ENCODE measurements around the gene PTPRN2.

Gene PTPRN2

DNA sequence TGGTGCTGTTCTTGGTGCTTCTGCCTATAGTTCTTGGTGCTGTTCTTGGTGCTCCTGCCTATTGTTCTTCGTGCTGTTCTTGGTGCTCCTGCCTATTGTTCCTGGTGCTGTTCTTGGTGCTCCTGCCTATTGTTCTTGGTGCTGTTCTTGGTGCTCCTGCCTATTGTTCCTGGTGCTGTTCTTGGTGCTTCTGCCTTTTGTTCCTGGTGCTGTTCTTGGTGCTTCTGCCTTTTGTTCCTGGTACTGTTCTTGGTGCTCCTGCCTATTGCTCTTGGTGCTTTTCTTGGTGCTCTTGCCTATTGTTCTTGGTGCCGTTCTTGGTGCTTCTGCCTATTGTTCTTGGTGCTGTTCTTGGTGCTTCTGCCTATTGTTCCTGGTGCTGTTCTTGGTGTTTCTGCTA, 71.1 kb downstream of the PTPRN2 start:
- WGBS, 2 donors (ENCODE audit: extremely low coverage in 2 of 2, insufficient read length in 2 of 2, insufficient replicate concordance in 1 of 2), result no CpG with 5 or more reads among the region's 2 CpGs
- no peak overlapping the region for H3K4ac ChIP-seq (ENCODE audit: low read length)
- H3K27ac ChIP-seq (replicated peaks; ENCODE audit: low read length), result no peak overlapping the region
- H3K18ac ChIP-seq (ENCODE audit: low read length), result no peak overlapping the region
- no peak overlapping the region for H3K4me3 ChIP-seq (ENCODE audit: low read length in 2 of 2)
- H2BK15ac ChIP-seq (ENCODE audit: low read length), result no peak overlapping the region
- H4K8ac ChIP-seq (ENCODE audit: low read depth, low read length), result no peak overlapping the region
- no peak overlapping the region for H3K9ac ChIP-seq (ENCODE audit: low read depth, low read length, poor library complexity)
- no peak overlapping the region for H2BK5ac ChIP-seq (ENCODE audit: low read length)
- DNase-seq (ENCODE audit: low spot score), result no peak
- no peak overlapping the region for H2AK5ac ChIP-seq (ENCODE audit: low read depth, low read length)
- no peaks in the 10 kb centered on the region for H3K4me1 ChIP-seq (ENCODE audit: control insufficient read depth in 2 of 2, insufficient read depth in 1 of 2, low read depth in 1 of 2, low read length in 2 of 2)
- H2BK12ac ChIP-seq (ENCODE audit: low read length), result no peak overlapping the region
- no peaks in the 10 kb centered on the region for H3K79me1 ChIP-seq (ENCODE audit: low read depth, low read length)
- no peak overlapping the region for H4K91ac ChIP-seq (ENCODE audit: low read depth, low read length, poor library complexity)
- no peaks in the 10 kb centered on the region for H3K36me3 ChIP-seq (replicated peaks in 1 of 2; ENCODE audit: control insufficient read depth in 2 of 2, insufficient read depth in 2 of 2, low read length in 2 of 2)
- H3K14ac ChIP-seq (ENCODE audit: low read length), result no peak overlapping the region
- no peaks in the 10 kb centered on the region for H3K27me3 ChIP-seq (ENCODE audit: control insufficient read depth in 3 of 3, insufficient read depth in 3 of 3, low read depth in 1 of 3, low read length in 3 of 3)
- no peak overlapping the region for H2BK120ac ChIP-seq (ENCODE audit: low read depth, low read length)
- H3K9me3 ChIP-seq (replicated peaks in 1 of 2; ENCODE audit: control insufficient read depth in 2 of 2, insufficient read depth in 1 of 2, low read depth in 1 of 2, low read length in 2 of 2), result peaks cover 0 to 9% of the 10 kb centered on the region in 2 donors
- H2AFZ ChIP-seq (ENCODE audit: low read length), result no peak overlapping the region
- no peak overlapping the region for H3K23ac ChIP-seq (ENCODE audit: low read depth, low read length, poor library complexity)
- H3K4me2 ChIP-seq (ENCODE audit: insufficient read depth, low read length, poor library complexity, severe bottlenecking), result no peak overlapping the region

DNA sequence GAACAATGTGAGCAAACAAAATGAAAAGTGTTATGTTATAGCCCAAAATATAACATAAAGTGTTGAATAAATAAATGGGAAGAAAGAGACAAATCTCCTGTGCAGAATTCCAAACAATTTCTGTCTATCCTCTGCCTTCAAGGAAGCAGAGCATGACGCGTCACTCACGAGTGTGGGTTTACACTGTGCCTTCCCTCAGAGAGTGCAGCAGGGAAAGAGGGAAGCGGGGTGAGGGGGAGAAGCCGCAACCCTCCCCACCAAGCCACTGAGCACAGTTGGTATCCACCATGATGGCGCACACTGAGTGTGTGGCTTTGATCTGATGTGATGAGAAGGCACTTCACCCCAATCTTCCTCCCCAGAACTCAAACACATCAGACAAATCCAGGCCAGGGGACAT, 74.8 kb downstream of the PTPRN2 start:
- H2AFZ ChIP-seq (ENCODE audit: low read length), result no peak overlapping the region
- peak overlapping the region; percentile 39 for H4K91ac ChIP-seq (ENCODE audit: low read depth, low read length, poor library complexity)
- H3K36me3 ChIP-seq (replicated peaks in 1 of 2; ENCODE audit: control insufficient read depth in 2 of 2, insufficient read depth in 2 of 2, low read length in 2 of 2), result no peaks in the 10 kb centered on the region
- no CpG with 5 or more reads among the region's 6 CpGs for WGBS, 2 donors (ENCODE audit: extremely low coverage in 2 of 2, insufficient read length in 2 of 2, insufficient replicate concordance in 1 of 2)
- no peak overlapping the region for H3K4ac ChIP-seq (ENCODE audit: low read length)
- H3K23ac ChIP-seq (ENCODE audit: low read depth, low read length, poor library complexity), result no peak overlapping the region
- peaks cover 6 to 9% of the 10 kb centered on the region in 2 donors for H3K9me3 ChIP-seq (replicated peaks in 1 of 2; ENCODE audit: control insufficient read depth in 2 of 2, insufficient read depth in 1 of 2, low read depth in 1 of 2, low read length in 2 of 2)
- peak overlapping the region in 1 of 2 donors; percentile 43 for H3K4me3 ChIP-seq (ENCODE audit: low read length in 2 of 2)
- no peak overlapping the region for H3K4me2 ChIP-seq (ENCODE audit: insufficient read depth, low read length, poor library complexity, severe bottlenecking)
- H3K9ac ChIP-seq (ENCODE audit: low read depth, low read length, poor library complexity), result no peak overlapping the region
- no peaks in the 10 kb centered on the region for H3K4me1 ChIP-seq (ENCODE audit: control insufficient read depth in 2 of 2, insufficient read depth in 1 of 2, low read depth in 1 of 2, low read length in 2 of 2)
- no peak overlapping the region for H2BK12ac ChIP-seq (ENCODE audit: low read length)
- H3K27me3 ChIP-seq (ENCODE audit: control insufficient read depth in 3 of 3, insufficient read depth in 3 of 3, low read depth in 1 of 3, low read length in 3 of 3), result peaks cover 0 to 5% (median 0%) of the 10 kb centered on the region in 3 experiments
- peak overlapping the region; percentile 39 for H3K18ac ChIP-seq (ENCODE audit: low read length)
- no peaks in the 10 kb centered on the region for H3K79me1 ChIP-seq (ENCODE audit: low read depth, low read length)
- H4K8ac ChIP-seq (ENCODE audit: low read depth, low read length), result no peak overlapping the region
- DNase-seq (ENCODE audit: low spot score), result no peak
- no peak overlapping the region for H2AK5ac ChIP-seq (ENCODE audit: low read depth, low read length)
- no peak overlapping the region for H2BK15ac ChIP-seq (ENCODE audit: low read length)
- no peak overlapping the region for H2BK120ac ChIP-seq (ENCODE audit: low read depth, low read length)
- H3K14ac ChIP-seq (ENCODE audit: low read length), result no peak overlapping the region
- no peak overlapping the region for H3K27ac ChIP-seq (replicated peaks; ENCODE audit: low read length)
- H2BK5ac ChIP-seq (ENCODE audit: low read length), result no peak overlapping the region

DNA sequence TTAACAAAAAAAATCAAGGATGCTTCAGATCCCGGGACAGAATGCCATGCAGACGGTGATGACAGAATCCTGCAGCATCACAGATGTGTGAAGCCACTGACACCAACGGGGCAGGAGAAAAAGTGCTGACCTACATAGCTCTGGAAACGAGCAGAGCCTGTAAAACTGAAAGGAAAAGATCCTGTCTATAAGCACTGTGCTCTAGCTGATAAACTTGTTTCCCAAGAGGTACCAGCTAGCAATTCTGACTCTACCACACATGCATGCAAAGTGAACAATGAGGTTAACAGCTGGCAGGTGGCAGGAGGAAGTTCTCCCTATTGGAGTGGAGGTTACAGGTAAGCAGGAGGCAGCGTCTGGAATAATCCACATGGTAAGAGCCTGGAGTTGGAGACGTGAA, 75.6 kb downstream of the PTPRN2 start:
- H3K14ac ChIP-seq (ENCODE audit: low read length), result no peak overlapping the region
- H2AFZ ChIP-seq (ENCODE audit: low read length), result no peak overlapping the region
- H3K18ac ChIP-seq (ENCODE audit: low read length), result no peak overlapping the region
- no peak overlapping the region for H3K4me2 ChIP-seq (ENCODE audit: insufficient read depth, low read length, poor library complexity, severe bottlenecking)
- peaks cover 0 to 5% (median 0%) of the 10 kb centered on the region in 3 experiments for H3K27me3 ChIP-seq (ENCODE audit: control insufficient read depth in 3 of 3, insufficient read depth in 3 of 3, low read depth in 1 of 3, low read length in 3 of 3)
- no peak overlapping the region for H2BK12ac ChIP-seq (ENCODE audit: low read length)
- H2BK15ac ChIP-seq (ENCODE audit: low read length), result no peak overlapping the region
- no peaks in the 10 kb centered on the region for H3K79me1 ChIP-seq (ENCODE audit: low read depth, low read length)
- H3K4me1 ChIP-seq (ENCODE audit: control insufficient read depth in 2 of 2, insufficient read depth in 1 of 2, low read depth in 1 of 2, low read length in 2 of 2), result no peaks in the 10 kb centered on the region
- WGBS, 2 donors (ENCODE audit: extremely low coverage in 2 of 2, insufficient read length in 2 of 2, insufficient replicate concordance in 1 of 2), result no CpG with 5 or more reads among the region's 6 CpGs
- no peak overlapping the region for H3K9ac ChIP-seq (ENCODE audit: low read depth, low read length, poor library complexity)
- no peak overlapping the region for H3K4me3 ChIP-seq (ENCODE audit: low read length in 2 of 2)
- H4K91ac ChIP-seq (ENCODE audit: low read depth, low read length, poor library complexity), result no peak overlapping the region
- no peaks in the 10 kb centered on the region for H3K36me3 ChIP-seq (replicated peaks in 1 of 2; ENCODE audit: control insufficient read depth in 2 of 2, insufficient read depth in 2 of 2, low read length in 2 of 2)
- no peak for DNase-seq (ENCODE audit: low spot score)
- H3K27ac ChIP-seq (replicated peaks; ENCODE audit: low read length), result no peak overlapping the region
- peaks cover 6 to 9% of the 10 kb centered on the region in 2 donors for H3K9me3 ChIP-seq (replicated peaks in 1 of 2; ENCODE audit: control insufficient read depth in 2 of 2, insufficient read depth in 1 of 2, low read depth in 1 of 2, low read length in 2 of 2)
- H2BK5ac ChIP-seq (ENCODE audit: low read length), result no peak overlapping the region
- no peak overlapping the region for H3K4ac ChIP-seq (ENCODE audit: low read length)
- no peak overlapping the region for H4K8ac ChIP-seq (ENCODE audit: low read depth, low read length)
- H3K23ac ChIP-seq (ENCODE audit: low read depth, low read length, poor library complexity), result no peak overlapping the region
- H2BK120ac ChIP-seq (ENCODE audit: low read depth, low read length), result no peak overlapping the region
- no peak overlapping the region for H2AK5ac ChIP-seq (ENCODE audit: low read depth, low read length)

DNA sequence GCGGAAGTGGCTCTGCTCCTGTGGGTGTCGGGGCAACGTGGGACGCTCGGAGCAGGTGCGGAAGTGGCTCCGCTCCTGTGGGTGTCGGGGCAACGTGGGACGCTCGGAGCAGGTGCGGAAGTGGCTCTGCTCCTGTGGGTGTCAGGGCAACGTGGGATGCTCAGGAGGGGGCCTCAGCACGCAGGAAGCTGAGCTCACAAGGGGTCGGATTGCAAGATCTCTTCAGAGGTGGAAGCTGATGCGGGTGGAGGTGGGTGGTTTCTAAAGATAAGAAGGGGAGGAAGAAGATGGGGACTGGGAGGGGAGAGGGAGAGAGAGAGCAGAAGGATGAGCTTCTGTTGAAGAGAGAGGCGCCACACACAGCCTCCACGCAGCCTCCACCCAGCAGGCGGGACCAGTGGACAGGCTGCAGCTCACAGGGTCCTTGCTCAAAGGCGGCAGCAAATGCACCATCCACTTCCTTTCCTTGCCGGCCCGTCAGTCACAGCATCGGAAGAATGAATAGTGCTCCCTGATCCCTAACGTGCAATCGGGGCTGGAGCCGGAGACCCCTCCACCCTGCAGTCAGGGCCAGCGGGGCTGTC, 78.7 kb downstream of the PTPRN2 start:
- H3K4me1 ChIP-seq (ENCODE audit: control insufficient read depth in 2 of 2, insufficient read depth in 1 of 2, low read depth in 1 of 2, low read length in 2 of 2), result no peaks in the 10 kb centered on the region
- no peak overlapping the region for H4K8ac ChIP-seq (ENCODE audit: low read depth, low read length)
- no CpG with 5 or more reads among the region's 27 CpGs for WGBS, 2 donors (ENCODE audit: extremely low coverage in 2 of 2, insufficient read length in 2 of 2, insufficient replicate concordance in 1 of 2)
- peak overlapping the region; percentile 55 for H3K18ac ChIP-seq (ENCODE audit: low read length)
- no peak overlapping the region for H2BK120ac ChIP-seq (ENCODE audit: low read depth, low read length)
- H2BK15ac ChIP-seq (ENCODE audit: low read length), result no peak overlapping the region
- no peak overlapping the region for H2AK5ac ChIP-seq (ENCODE audit: low read depth, low read length)
- H3K14ac ChIP-seq (ENCODE audit: low read length), result no peak overlapping the region
- H3K4ac ChIP-seq (ENCODE audit: low read length), result no peak overlapping the region
- H3K27me3 ChIP-seq (ENCODE audit: control insufficient read depth in 3 of 3, insufficient read depth in 3 of 3, low read depth in 1 of 3, low read length in 3 of 3), result peaks cover 0 to 5% (median 2%) of the 10 kb centered on the region in 3 experiments
- H3K9ac ChIP-seq (ENCODE audit: low read depth, low read length, poor library complexity), result no peak overlapping the region
- no peak overlapping the region for H2AFZ ChIP-seq (ENCODE audit: low read length)
- no peak overlapping the region for H2BK12ac ChIP-seq (ENCODE audit: low read length)
- H4K91ac ChIP-seq (ENCODE audit: low read depth, low read length, poor library complexity), result no peak overlapping the region
- no peak for DNase-seq (ENCODE audit: low spot score)
- no peaks in the 10 kb centered on the region for H3K79me1 ChIP-seq (ENCODE audit: low read depth, low read length)
- H2BK5ac ChIP-seq (ENCODE audit: low read length), result no peak overlapping the region
- H3K27ac ChIP-seq (replicated peaks; ENCODE audit: low read length), result no peak overlapping the region
- H3K9me3 ChIP-seq (replicated peaks in 1 of 2; ENCODE audit: control insufficient read depth in 2 of 2, insufficient read depth in 1 of 2, low read depth in 1 of 2, low read length in 2 of 2), result peaks cover 6 to 15% of the 10 kb centered on the region in 2 donors
- H3K23ac ChIP-seq (ENCODE audit: low read depth, low read length, poor library complexity), result no peak overlapping the region
- no peaks in the 10 kb centered on the region for H3K36me3 ChIP-seq (replicated peaks in 1 of 2; ENCODE audit: control insufficient read depth in 2 of 2, insufficient read depth in 2 of 2, low read length in 2 of 2)
- no peak overlapping the region for H3K4me3 ChIP-seq (ENCODE audit: low read length in 2 of 2)
- H3K4me2 ChIP-seq (ENCODE audit: insufficient read depth, low read length, poor library complexity, severe bottlenecking), result no peak overlapping the region
